Loucy (cell line): Measurements from ENCODE around the gene AP1M1.

Source experiments
- H2AFZ ChIP-seq: fragments of 200-600 bp; sonication (generic); 2 replicates; pipeline ENCODE4 v1.6.0; 2016; ENCODE audit warnings: antibody characterized with exemption, mild to moderate bottlenecking, low read length, moderate library complexity
- H3F3A ChIP-seq: fragments of 200-600 bp; 2 replicates; pipeline ENCODE4 v1.6.0; 2016; ENCODE audit warnings: antibody characterized with exemption, low read depth, mild to moderate bottlenecking
- H3K27me3 ChIP-seq: fragments of 200-600 bp; sonication (generic); 2 replicates; pipeline ENCODE4 v1.6.1; 2014; ENCODE audit warnings: low read length, mild to moderate bottlenecking; ENCODE audit not compliant: insufficient read depth, poor library complexity, severe bottlenecking
- H3K36me3 ChIP-seq: fragments of 200-600 bp; sonication (generic); 2 replicates; pipeline ENCODE4 v1.6.1; 2016; ENCODE audit warnings: low read length; ENCODE audit not compliant: insufficient read depth
- H3K4me1 ChIP-seq: fragments of 200-600 bp; sonication (generic); 2 replicates; pipeline ENCODE4 v1.5.1; 2014; ENCODE audit warnings: low read length, mild to moderate bottlenecking; ENCODE audit not compliant: insufficient read depth, poor library complexity, severe bottlenecking
- H3K4me2 ChIP-seq: fragments of 200-600 bp; sonication (generic); 2 replicates; pipeline ENCODE4 v1.6.0; 2014; ENCODE audit warnings: antibody characterized with exemption, low read length, low read depth, mild to moderate bottlenecking; ENCODE audit not compliant: poor library complexity, severe bottlenecking
- H3K4me3 ChIP-seq: fragments of 200-600 bp; sonication (generic); 2 replicates; pipeline ENCODE4 v1.5.1; 2014; ENCODE audit warnings: low read length, mild to moderate bottlenecking, mixed read lengths; ENCODE audit not compliant: poor library complexity, severe bottlenecking
- H3K79me2 ChIP-seq: fragments of 200-600 bp; sonication (generic); 2 replicates; pipeline ENCODE4 v1.6.1; 2014; ENCODE audit warnings: low read length; ENCODE audit not compliant: insufficient read depth
- H3K9ac ChIP-seq: fragments of 200-600 bp; sonication (generic); 2 replicates; pipeline ENCODE4 v1.6.0; 2014; ENCODE audit warnings: mild to moderate bottlenecking, low read depth, low read length, moderate library complexity; ENCODE audit not compliant: poor library complexity, severe bottlenecking
- H3K9me2 ChIP-seq: fragments of 200-600 bp; sonication (generic); replicated peaks from 2 replicates; pipeline ENCODE4 v1.6.1; 2016; ENCODE audit warnings: low read depth, low read length, mixed read lengths
- H3K9me3 ChIP-seq: fragments of 200-600 bp; sonication (generic); 2 replicates; pipeline ENCODE4 v1.6.1; 2014; ENCODE audit warnings: mild to moderate bottlenecking, antibody characterized with exemption, low read length, low read depth; ENCODE audit not compliant: insufficient read depth
- H4K20me1 ChIP-seq: fragments of 200-600 bp; sonication (generic); 2 replicates; pipeline ENCODE4 v1.6.0; 2014; ENCODE audit warnings: antibody characterized with exemption, low read length, mild to moderate bottlenecking; ENCODE audit not compliant: insufficient read depth, poor library complexity, severe bottlenecking
- CTCF ChIP-seq: fragments of 200-600 bp; sonication (generic); conservative IDR thresholded peaks from 2 replicates; pipeline ENCODE4 v1.5.1; 2014; ENCODE audit warnings: mild to moderate bottlenecking, antibody characterized with exemption, low read length
- EZH2phosphoT487 ChIP-seq: fragments of 200-600 bp; IDR thresholded peaks from 2 replicates; pipeline ENCODE4 v1.6.1; 2018; ENCODE audit warnings: antibody characterized with exemption, mild to moderate bottlenecking, moderate library complexity, borderline replicate concordance

The AP1M1 gene

GRCh38 chr19:16208847-16209665, 11.3 kb downstream of the AP1M1 start:
- H3K9me2 ChIP-seq: no peaks in the 10 kb centered on the region
- H2AFZ ChIP-seq: no peak overlapping the region
- H3K9ac ChIP-seq: no peak overlapping the region
- no peaks in the 10 kb centered on the region for H3F3A ChIP-seq
- TF ChIP-seq EZH2phosphoT487 (no peak), CTCF (no peak)
- peaks cover 27% of the 10 kb centered on the region; the same call in 1 of the 2 replicates for H3K36me3 ChIP-seq
- H3K4me3 ChIP-seq: no peak overlapping the region
- no peaks in the 10 kb centered on the region; the same call in 1 of the 2 replicates for H3K79me2 ChIP-seq
- no peak overlapping the region for H3K4me2 ChIP-seq
- no peaks in the 10 kb centered on the region for H3K9me3 ChIP-seq
- no peaks in the 10 kb centered on the region for H4K20me1 ChIP-seq
- peaks cover 4% of the 10 kb centered on the region for H3K4me1 ChIP-seq
- no peaks in the 10 kb centered on the region for H3K27me3 ChIP-seq

- no peaks in the 10 kb centered on the region for H3K9me3 ChIP-seq
- no peak overlapping the region for H3K4me3 ChIP-seq
- no peak overlapping the region for H3K4me2 ChIP-seq
- H3K9ac ChIP-seq: no peak overlapping the region
- no peaks in the 10 kb centered on the region for H3F3A ChIP-seq
- H4K20me1 ChIP-seq: no peaks in the 10 kb centered on the region
- TF ChIP-seq EZH2phosphoT487 (no peak), CTCF (no peak)
- no peaks in the 10 kb centered on the region; the same call in 1 of the 2 replicates for H3K79me2 ChIP-seq
- peaks cover 4% of the 10 kb centered on the region for H3K4me1 ChIP-seq
- H2AFZ ChIP-seq: no peak overlapping the region
- H3K9me2 ChIP-seq: no peaks in the 10 kb centered on the region
- peaks cover 27% of the 10 kb centered on the region; the same call in 1 of the 2 replicates for H3K36me3 ChIP-seq
- no peaks in the 10 kb centered on the region for H3K27me3 ChIP-seq
Measured at GRCh38 chr19:16210168-16210567, 12.5 kb downstream of the AP1M1 start.

GRCh38 chr19:16213076-16213475, 15.4 kb downstream of the AP1M1 start:
- no peaks in the 10 kb centered on the region for H4K20me1 ChIP-seq
- H3K79me2 ChIP-seq: no peaks in the 10 kb centered on the region; the same call in 1 of the 2 replicates
- no peaks in the 10 kb centered on the region for H3K9me3 ChIP-seq
- peak overlapping the region; percentile 14 for H3K4me2 ChIP-seq
- H3K9me2 ChIP-seq: no peaks in the 10 kb centered on the region
- H3K4me1 ChIP-seq: peaks cover 9% of the 10 kb centered on the region
- no peak overlapping the region for H2AFZ ChIP-seq
- H3K27me3 ChIP-seq: no peaks in the 10 kb centered on the region
- H3F3A ChIP-seq: no peaks in the 10 kb centered on the region
- TF ChIP-seq CTCF: no peak
- no peak for TF ChIP-seq EZH2phosphoT487
- H3K4me3 ChIP-seq: no peak overlapping the region
- peaks cover 25% of the 10 kb centered on the region; the same call in 1 of the 2 replicates for H3K36me3 ChIP-seq
- H3K9ac ChIP-seq: no peak overlapping the region
